Erythroblast (primary cell): Measurements from ENCODE around the gene DARS1.
A peak's percentile ranks its signal among the peaks of the same experiment; 100 is the strongest.

Experiments used
- DNase-seq, 2 experiments: peaks; one replicate each; lab custom pipeline; 2025; lab: John Stamatoyannopoulos, UW
- GATA1 ChIP-seq: IDR thresholded peaks from 2 replicates; pipeline ENCODE4 v1.6.1; 2011; ENCODE audit warnings: low read depth, mild to moderate bottlenecking, control low read depth, low read length, moderate library complexity
- POLR2A ChIP-seq: IDR thresholded peaks from 2 replicates; pipeline ENCODE4 v1.6.1; 2011; ENCODE audit warnings: mild to moderate bottlenecking, low read length

Gene DARS1

DNA sequence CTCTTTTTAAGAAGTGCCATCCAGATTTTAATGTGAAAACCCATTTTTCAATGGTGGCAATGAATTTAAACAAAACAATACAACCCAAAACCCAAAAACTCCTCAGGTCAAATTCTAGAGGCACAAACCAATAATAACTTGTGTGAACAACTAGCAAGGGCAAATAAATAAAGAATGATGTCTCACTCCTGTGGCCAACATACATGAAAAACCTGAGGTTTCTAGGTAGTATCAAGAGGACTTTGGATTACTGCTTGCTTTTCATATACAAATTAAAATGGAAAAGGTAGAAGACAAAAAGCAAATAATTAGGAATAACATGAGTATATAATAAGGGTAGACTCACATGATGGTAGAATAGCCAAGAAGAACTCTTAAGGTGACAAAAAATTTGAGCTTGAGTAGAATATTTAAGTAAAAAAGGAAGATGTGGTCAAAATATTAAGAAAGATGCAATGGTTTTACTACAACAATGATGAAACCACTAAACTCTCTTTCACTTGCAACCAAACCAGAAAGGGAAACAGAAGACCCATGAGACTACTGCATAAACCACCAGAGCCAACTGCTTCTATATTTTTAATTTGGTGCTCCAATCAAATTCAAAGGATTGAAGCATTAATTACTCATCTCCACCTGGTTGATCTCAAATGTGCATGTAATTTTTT is 53.5 kb downstream of the DARS1 start:
- no peak for TF ChIP-seq GATA1
- no peak for TF ChIP-seq POLR2A
- no peak for DNase-seq

DNA sequence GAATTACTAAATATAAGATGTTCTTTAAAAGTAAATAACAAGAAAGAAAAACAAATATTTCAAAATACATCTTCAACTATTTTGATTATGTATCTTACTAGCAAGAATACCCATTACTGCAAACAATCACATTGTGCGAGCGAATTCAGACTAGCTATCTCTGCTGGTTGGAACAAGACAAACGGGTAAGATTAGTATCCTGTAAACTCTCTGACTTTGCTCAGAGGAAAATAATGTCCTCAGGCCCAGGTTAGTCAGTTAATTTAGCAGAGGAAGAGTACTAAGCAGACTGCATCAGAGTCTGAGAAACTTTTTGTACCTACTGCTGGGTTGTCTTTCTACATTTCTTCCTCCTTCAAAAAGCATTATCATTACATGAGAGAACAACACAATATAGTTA is 58.8 kb downstream of the DARS1 start:
- no peak for TF ChIP-seq POLR2A
- TF ChIP-seq GATA1, result no peak
- no peak for DNase-seq

DNA sequence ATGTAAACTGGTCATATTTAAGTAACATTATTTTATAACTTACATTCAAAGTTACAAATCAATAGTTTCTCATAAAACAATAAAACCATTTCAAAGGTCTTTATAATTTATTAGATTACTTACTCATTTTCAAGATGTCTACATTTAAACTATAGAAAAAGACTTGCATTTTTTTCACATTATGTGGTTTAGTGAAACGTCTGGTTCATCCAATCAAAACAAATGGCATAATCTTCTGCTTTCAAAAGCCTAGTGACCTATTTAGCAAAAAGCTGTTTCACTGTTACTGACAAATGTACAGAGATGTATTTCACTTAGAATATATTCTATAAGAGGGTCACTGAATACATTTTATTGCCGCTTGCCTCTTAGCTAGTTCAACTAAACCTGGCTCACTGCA is 59.9 kb downstream of the DARS1 start:
- no peak for DNase-seq
- TF ChIP-seq GATA1 (no peak), POLR2A (no peak)

DNA sequence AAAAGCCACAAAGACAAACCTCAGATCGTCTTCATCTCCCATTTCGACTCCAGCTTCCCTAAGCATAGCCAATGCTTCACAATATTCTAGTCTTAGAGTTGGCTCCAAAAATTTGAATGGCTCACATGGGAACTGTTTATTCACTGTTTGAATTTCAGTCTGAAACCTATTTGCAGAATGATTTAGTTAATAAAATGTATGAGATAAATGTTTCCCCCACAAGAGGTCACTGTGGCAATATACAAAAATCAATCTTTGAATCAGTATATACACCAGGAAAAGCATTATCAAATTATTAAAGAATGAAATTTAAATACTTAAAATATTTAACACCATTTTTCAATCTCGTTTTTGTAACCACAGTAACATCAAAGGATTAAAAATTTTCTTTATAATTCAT is 69.2 kb downstream of the DARS1 start:
- peak; percentile 39 to 60 for DNase-seq
- no peak for TF ChIP-seq POLR2A
- TF ChIP-seq GATA1, result no peak

DNA sequence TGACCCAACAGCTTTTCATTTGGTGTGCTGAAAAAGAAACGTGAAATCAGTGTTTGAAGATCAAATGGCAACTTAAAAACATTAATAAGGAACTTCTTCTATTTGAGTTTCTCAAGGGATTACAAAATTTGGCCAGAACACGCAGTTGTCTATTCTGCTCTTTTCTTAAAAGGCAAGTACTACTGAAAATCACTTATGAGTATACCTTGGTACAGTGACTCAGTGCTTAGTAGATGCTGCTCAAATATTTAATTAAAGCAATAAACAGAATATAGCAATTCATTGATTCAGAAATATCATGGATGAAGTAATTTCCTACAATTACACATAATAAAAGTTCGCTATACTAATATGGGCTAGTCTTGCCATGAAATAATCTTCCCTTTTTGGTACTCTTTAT is 70.9 kb downstream of the DARS1 start:
- no peak for TF ChIP-seq GATA1
- TF ChIP-seq POLR2A, result no peak
- DNase-seq, result no peak

DNA sequence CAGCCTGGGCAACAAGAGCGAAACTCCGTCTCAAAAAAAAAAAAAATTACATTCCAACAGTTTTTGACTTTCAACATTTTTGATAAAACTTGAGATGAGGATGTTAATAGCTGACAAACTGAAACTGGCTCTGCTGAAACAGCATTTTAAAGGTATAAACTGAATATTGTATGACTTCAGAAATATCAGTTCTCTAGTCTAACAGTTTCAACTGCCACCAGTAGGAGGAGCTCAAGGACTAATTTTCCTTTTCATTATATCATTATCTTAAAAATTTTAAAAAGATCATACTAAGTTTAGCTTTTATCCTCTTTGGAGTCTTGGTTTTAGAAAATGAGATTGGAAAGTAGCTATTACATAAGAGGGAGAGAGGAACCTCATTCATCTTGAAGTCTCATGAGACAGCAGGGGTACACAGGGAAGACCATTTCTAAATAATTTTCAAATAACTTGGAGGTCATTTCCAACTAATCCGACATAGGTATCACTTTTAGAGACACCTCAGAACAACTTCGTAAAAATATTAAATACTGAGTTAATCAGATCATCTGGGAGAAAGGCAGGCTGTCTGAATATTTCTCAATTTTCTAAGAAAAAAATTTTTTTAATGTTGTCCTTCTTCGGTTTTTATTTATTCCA is 71.6 kb downstream of the DARS1 start:
- DNase-seq, result peak; percentile 50 to 77
- TF ChIP-seq POLR2A, result no peak
- no peak for TF ChIP-seq GATA1

DNA sequence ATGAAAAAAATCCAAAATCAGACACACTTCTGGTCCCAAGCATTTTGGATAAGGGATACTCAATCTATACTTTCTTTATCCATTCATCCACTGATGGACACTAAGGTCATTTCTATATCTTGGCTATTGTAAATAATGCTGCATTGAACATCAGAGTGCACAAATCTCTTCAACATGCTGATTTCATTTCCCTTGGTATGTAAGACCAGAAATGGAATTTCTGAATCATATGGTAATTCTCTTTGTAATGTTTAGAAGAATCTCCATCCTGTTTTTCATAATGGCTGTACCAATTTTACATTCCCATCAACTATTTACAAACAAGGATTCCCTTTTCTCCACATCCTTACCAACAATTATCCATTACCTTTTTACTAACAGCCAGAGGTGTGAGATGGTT is 75.5 kb downstream of the DARS1 start:
- no peak for TF ChIP-seq POLR2A
- no peak for TF ChIP-seq GATA1
- no peak for DNase-seq

DNA sequence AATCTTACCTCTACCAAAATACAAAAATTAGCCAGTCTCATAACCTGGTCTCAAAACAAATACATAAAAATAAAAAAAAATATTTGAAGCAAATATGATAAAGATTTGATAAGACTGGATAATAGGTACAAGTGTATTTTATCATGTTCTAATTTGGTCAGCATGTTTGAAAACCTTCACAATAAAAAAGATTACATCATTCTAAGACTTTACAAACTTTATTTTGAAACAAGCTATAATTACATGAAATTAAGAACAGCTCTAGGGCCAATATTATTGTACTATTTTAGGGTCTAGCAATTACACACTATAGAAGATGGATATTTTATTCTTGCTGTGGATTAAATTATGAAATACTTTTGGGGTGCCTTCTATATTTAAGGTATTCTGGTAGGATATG is 79.7 kb downstream of the DARS1 start:
- no peak for TF ChIP-seq GATA1
- no peak for TF ChIP-seq POLR2A
- no peak for DNase-seq

DNA sequence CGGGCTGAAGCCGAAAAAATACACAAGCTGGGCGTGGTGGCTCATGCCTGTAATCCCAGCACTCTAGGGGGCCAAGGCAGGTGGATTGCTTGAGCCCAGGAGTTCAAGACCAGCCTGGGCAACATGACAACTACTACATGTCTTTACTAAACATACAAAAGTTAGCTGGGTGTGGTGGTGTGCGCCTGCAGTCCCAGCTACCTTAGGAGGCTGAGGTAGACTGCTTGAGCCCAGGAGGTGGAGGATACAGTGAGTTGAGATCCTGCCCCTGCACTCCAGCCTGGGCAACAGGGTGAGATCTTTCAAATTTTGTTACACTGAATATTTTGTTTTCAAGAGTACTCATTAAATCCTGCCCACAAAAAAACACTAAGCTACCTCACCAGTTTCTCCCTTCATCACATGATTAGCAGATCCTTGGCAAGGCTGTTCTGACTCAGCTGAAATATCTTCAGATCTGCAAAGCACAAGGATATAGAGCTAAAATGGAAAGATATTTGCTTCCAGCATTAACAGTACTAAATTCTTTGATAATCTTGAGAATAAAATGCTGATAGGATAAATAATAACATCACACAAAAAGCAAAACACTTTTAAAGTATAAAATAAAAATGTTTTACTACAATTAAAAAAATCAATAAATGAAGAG is 81.0 kb downstream of the DARS1 start:
- TF ChIP-seq GATA1, result no peak
- TF ChIP-seq POLR2A, result no peak
- peak; percentile 38 to 44 for DNase-seq

DNA sequence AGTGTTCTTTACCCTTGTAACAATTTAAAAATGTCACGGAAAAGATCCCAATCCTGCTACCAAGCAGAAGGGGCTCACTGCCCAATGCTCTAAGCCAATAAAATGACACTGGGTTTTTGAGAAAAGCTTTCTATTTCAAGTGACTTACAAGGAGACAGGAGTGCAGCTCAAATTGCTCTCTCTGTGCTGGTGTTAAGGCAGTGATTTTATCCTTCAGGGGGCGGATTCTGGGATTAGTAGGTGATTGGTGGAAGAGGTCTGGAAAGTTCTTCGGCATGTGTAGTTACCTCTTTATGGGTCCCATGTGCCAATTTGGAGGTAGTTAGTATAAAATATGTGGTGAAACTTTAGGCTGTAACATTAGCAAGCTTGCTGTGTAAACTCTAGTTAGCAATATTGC is 81.8 kb downstream of the DARS1 start:
- TF ChIP-seq POLR2A (no peak), GATA1 (no peak)
- DNase-seq, result no peak

DNA sequence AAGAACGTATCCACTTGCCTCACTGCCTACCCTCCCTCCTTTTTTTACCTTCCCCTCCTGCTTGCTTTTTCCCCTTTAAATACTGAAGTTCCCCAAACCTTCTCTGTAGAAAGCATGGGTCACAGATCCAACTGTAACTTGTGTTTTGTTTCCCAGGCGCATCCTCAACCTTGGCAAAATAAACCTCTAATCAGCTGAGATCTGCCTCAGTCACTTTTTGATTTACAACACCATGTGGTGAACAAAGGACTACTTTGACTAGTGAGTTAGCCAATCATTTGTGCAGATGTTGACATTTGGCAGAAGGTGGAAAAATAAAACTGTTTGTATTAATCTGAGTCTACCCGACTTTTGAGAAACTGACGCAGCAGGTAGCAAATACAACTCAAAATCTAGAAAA is 85.9 kb downstream of the DARS1 start:
- TF ChIP-seq POLR2A (no peak), GATA1 (no peak)
- no peak for DNase-seq

DNA sequence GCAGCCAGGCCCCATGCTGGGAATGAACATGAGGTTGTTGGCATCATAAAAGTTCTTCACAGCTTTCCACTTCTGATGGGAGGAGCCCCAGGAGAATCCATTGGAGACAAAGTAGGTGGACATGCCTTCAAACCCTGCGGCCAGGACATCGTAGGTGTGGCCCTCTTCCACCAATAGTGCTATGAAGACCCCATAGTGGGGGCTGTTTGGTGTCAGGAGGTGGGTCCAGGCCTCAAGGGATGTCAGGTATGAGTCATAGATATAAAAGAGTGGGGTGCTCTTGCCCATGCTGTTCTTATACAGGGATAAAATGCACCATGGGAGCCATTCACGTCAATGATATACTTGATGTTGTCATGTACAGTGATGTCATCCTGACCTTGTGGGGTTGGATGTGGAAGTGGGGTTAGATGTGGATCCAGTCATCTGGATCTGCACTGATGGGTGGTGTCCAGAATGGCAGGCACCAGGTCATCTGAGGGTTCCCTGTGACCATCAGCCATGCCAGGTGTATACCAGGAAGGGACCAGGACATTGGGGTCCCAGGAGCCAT is 87.1 kb downstream of the DARS1 start:
- DNase-seq, result no peak
- TF ChIP-seq GATA1, result no peak
- no peak for TF ChIP-seq POLR2A

DNA sequence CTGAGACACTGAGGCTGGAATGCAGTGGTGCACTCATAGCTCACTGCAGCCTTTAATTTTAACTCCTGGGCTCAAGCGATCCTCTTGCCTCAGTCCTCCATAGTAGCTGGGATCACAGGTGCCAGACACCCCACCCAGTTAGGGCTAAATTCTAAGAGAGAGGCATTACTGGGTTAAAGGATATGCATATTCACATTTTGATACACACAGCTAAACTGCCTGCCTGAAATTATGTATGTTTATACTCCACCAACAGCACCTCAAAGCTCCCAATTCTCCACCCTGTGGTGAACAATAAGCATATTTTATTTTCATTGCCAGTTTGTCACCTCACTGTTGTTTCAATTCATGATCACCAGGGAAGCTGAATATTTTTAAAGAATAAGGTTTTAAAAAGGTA is 90.5 kb downstream of the DARS1 start:
- DNase-seq, result no peak
- TF ChIP-seq POLR2A (no peak), GATA1 (no peak)

DNA sequence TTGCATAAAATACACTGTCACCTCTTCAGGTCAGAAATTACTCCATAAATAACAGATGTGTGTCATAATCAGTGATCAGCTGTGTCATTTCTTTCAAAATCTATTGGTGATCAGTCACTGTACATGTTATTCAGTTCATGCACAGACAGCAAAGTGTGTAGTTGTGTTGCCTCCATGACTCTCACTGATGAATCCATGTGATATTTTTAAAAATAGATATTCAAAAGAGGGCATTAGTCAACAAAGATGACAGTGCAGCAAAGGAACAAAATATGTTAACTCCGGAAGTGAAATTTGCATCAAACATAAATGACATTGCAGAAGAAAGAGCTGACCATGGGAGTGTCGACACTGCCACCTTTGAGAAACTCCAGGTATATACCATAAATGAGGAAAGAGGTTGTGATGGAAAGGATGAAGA is 92.0 kb downstream of the DARS1 start:
- no peak for DNase-seq
- TF ChIP-seq GATA1, result no peak
- TF ChIP-seq POLR2A, result no peak

DNA sequence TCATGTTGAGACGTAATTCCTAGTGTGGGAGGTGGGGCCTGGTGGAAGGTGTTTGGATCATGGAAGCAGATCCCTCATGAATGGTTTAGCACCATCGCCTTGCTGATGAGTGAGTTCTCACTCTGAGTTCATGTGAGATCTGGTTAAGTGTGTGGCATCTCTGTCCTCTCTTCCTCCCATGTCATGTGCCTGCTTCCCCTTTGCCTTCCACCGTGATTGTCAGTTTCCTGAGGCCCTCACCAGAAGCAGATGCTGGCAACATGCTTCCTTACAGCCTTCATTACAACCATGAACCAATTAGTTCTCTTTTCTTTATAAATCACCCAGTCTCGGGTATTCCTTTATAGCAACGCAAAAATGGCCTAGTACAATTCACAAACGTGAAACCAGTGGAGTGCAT is 94.6 kb downstream of the DARS1 start:
- no peak for TF ChIP-seq POLR2A
- no peak for TF ChIP-seq GATA1
- DNase-seq, result no peak
